ENCODE measurements around the gene PKP1.

DNA sequence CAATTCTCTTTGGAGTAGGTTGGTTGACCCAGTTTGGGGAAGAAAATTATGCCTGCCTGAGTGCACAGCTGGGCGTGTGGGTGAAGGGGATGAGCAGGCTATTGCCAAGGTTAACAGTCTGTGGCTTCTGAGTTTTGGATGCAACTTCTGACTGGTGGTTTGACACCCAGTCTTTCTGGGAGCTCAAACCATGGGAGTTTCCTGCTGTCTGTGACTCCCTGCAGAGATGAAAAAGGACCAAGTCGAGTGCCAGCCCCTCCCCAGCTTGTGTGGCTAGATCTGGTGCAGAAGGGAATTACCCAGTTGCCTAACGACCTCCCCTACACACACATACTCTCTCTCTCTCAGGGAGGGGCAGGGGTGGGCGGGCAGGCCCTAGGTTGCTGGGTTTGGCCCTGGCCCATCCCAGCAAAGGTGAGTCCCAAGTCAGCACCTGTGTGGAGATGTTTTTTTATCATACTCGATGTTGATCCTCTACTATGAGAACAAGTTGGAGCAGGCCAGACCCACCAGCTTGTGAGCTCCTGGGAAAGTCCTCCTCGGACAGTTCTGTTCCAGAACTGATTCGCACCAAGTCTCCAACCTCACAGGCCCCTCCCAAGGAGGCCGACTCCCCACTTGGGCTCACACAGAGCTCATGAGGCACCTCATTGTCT is 28.2 kb downstream of the PKP1 start:
- TF ChIP-seq CTCF (optimal IDR thresholded peaks at IDR 0.05 in 1 of 3, IDR thresholded peaks at IDR 0.05 in 1 of 3, conservative IDR thresholded peaks at IDR 0.05 in 1 of 3; ENCODE audit: extremely low read depth in 1 of 3, insufficient read depth in 2 of 3, low read length in 3 of 3) (no peak), EZH2 (IDR thresholded peaks at IDR 0.05; ENCODE audit: low read length) (no peak)
